NOMO-1 treated with dmso at 0.1 percent for 144 hours (cell line): ENCODE data around the gene ZRANB3.
"Not testable (repeated sequence)": the region's sequence is repeated elsewhere in the genome, so short reads cannot be mapped to it uniquely, and the experiment has no call there.

ENCODE experiments used
- DNase-seq: peaks from one replicate; lab custom pipeline; 2025; ENCODE audit not compliant: unreplicated experiment; lab: John Stamatoyannopoulos, UW

The ZRANB3 gene

GRCh38 chr2:135494503-135494902 is 36.5 kb downstream of the ZRANB3 start:
- DNase-seq, result no peak

GRCh38 chr2:135490376-135490775 is 40.6 kb downstream of the ZRANB3 start:
- no peak for DNase-seq

- DNase-seq, result no peak
These were observed 45.6 kb downstream of the ZRANB3 start for GRCh38 chr2:135485441-135485840.

- no peak for DNase-seq
These were observed 55.9 kb downstream of the ZRANB3 start for GRCh38 chr2:135475128-135475527.

- DNase-seq, result no peak
These were observed 57.5 kb downstream of the ZRANB3 start for GRCh38 chr2:135473567-135473966.

- DNase-seq, result no peak
These were observed 59.9 kb downstream of the ZRANB3 start for GRCh38 chr2:135471106-135471505.

GRCh38 chr2:135457279-135457678 is 73.7 kb downstream of the ZRANB3 start:
- DNase-seq, result no peak

GRCh38 chr2:135456835-135457234 is 74.2 kb downstream of the ZRANB3 start:
- DNase-seq, result no peak

GRCh38 chr2:135456431-135456830 is 74.6 kb downstream of the ZRANB3 start:
- no peak for DNase-seq

GRCh38 chr2:135454608-135455007 is 76.4 kb downstream of the ZRANB3 start:
- no peak for DNase-seq

GRCh38 chr2:135453027-135453426 is 78.0 kb downstream of the ZRANB3 start:
- not testable (repeated sequence) for DNase-seq

GRCh38 chr2:135451966-135452365 is 79.1 kb downstream of the ZRANB3 start:
- DNase-seq, result no peak

GRCh38 chr2:135443013-135443412 is 88.0 kb downstream of the ZRANB3 start:
- DNase-seq, result not testable (repeated sequence)

- not testable (repeated sequence) for DNase-seq
These were observed 95.9 kb downstream of the ZRANB3 start for GRCh38 chr2:135435155-135435554.

GRCh38 chr2:135424849-135425248 is 106.2 kb downstream of the ZRANB3 start:
- DNase-seq, result no peak

- no peak for DNase-seq
These were observed 108.1 kb downstream of the ZRANB3 start for GRCh38 chr2:135422898-135423297.

- no peak for DNase-seq
These were observed 119.4 kb downstream of the ZRANB3 start for GRCh38 chr2:135411646-135412045.

- no peak for DNase-seq
These were observed 121.6 kb downstream of the ZRANB3 start for GRCh38 chr2:135409436-135409835.

- DNase-seq, result not testable (repeated sequence)
These were observed 134.8 kb downstream of the ZRANB3 start for GRCh38 chr2:135396259-135396658.

GRCh38 chr2:135386993-135387392 is 144.0 kb downstream of the ZRANB3 start:
- DNase-seq, result no peak

GRCh38 chr2:135378591-135378990 is 152.4 kb downstream of the ZRANB3 start:
- DNase-seq, result no peak

GRCh38 chr2:135373702-135374101 is 157.3 kb downstream of the ZRANB3 start:
- no peak for DNase-seq

GRCh38 chr2:135349941-135350340 is 181.1 kb downstream of the ZRANB3 start:
- DNase-seq, result no peak
